ENCODE results near the gene OR10D3.

OR10D3 gene

GRCh38 chr11:124150684-124151083 lies 32.5 kb upstream of the OR10D3 start:
- Histone ChIP-seq H4K20me1 (ENCODE audit: insufficient read depth, low read length) (no peaks in the 10 kb centered on the region), H3K27me3 (ENCODE audit: insufficient read depth, low read length, poor library complexity) (peaks cover 5% of the 10 kb centered on the region), H3K9me3 (ENCODE audit: insufficient read depth, low read length, severe bottlenecking) (no peaks in the 10 kb centered on the region), H3K4me3 (ENCODE audit: low read depth in 1 of 2, low read length in 2 of 2) (no peak overlapping the region), H3K79me2 (ENCODE audit: insufficient read depth, low read length) (no peaks in the 10 kb centered on the region), H3K4me1 (ENCODE audit: insufficient read depth, low read length) (no peaks in the 10 kb centered on the region), H3K36me3 (ENCODE audit: insufficient read depth, low read length) (no peaks in the 10 kb centered on the region), H3K4me2 (ENCODE audit: insufficient read depth, low read length) (no peak overlapping the region), H3K27ac (ENCODE audit: low read length) (no peak overlapping the region), H3K9ac (ENCODE audit: low read depth, low read length) (no peak overlapping the region), H2AFZ (ENCODE audit: low read depth, low read length) (no peak overlapping the region)
- TF ChIP-seq, protein P1, sequence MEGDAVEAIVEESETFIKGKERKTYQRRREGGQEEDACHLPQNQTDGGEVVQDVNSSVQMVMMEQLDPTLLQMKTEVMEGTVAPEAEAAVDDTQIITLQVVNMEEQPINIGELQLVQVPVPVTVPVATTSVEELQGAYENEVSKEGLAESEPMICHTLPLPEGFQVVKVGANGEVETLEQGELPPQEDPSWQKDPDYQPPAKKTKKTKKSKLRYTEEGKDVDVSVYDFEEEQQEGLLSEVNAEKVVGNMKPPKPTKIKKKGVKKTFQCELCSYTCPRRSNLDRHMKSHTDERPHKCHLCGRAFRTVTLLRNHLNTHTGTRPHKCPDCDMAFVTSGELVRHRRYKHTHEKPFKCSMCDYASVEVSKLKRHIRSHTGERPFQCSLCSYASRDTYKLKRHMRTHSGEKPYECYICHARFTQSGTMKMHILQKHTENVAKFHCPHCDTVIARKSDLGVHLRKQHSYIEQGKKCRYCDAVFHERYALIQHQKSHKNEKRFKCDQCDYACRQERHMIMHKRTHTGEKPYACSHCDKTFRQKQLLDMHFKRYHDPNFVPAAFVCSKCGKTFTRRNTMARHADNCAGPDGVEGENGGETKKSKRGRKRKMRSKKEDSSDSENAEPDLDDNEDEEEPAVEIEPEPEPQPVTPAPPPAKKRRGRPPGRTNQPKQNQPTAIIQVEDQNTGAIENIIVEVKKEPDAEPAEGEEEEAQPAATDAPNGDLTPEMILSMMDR (IDR thresholded peaks at IDR 0.05; ENCODE audit: borderline replicate concordance, extremely low read depth, low read length, poor library complexity, severe bottlenecking) = no peak
- TF ChIP-seq EZH2 (IDR thresholded peaks at IDR 0.05; ENCODE audit: borderline replicate concordance, low read depth, low read length, severe bottlenecking) = no peak
- no peak for ATAC-seq (ENCODE audit: insufficient read depth, low read depth)
- DNase-seq = no peak

DNA sequence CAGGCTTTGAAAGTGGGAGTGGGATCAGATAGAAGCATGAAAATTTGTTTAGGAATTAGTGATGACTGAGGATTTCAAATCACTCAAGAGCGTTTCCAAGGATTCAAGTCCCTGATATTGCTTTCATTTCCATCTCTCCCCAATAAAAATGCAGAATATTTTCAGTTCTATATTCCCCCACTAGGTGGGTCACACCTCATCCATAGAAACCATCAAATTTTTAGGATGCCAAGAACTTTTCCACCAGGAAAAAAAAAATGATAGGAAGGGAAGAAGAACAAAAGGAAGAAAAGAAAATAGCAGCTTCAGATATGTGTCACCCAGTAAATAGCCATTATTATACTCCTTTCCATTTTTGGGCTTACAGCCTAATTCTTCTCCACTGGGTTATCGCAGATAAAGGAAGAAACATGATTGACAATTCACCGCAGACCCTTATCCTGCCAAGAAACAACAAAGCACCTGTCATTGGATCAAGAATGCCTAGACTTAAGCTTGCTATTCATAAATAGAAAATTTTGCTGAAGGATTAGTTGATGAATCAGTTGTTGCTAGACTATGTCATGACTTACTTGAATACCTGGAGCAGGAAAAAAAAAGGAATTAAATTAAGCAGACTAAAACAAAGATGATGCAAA lies 30.3 kb upstream of the OR10D3 start:
- Histone ChIP-seq H2AFZ (ENCODE audit: low read depth, low read length) (no peak overlapping the region), H3K79me2 (ENCODE audit: insufficient read depth, low read length) (no peaks in the 10 kb centered on the region), H3K9ac (ENCODE audit: low read depth, low read length) (no peak overlapping the region), H3K9me3 (ENCODE audit: insufficient read depth, low read length, severe bottlenecking) (no peaks in the 10 kb centered on the region), H3K4me2 (ENCODE audit: insufficient read depth, low read length) (no peak overlapping the region), H3K27ac (ENCODE audit: low read length) (no peak overlapping the region), H3K4me3 (ENCODE audit: low read depth in 1 of 2, low read length in 2 of 2) (no peak overlapping the region), H3K27me3 (ENCODE audit: insufficient read depth, low read length, poor library complexity) (peaks cover 5% of the 10 kb centered on the region), H3K36me3 (ENCODE audit: insufficient read depth, low read length) (no peaks in the 10 kb centered on the region), H4K20me1 (ENCODE audit: insufficient read depth, low read length) (no peaks in the 10 kb centered on the region), H3K4me1 (ENCODE audit: insufficient read depth, low read length) (no peaks in the 10 kb centered on the region)
- no peak for ATAC-seq (ENCODE audit: insufficient read depth, low read depth)
- DNase-seq = no peak
- TF ChIP-seq, protein P1 (IDR thresholded peaks at IDR 0.05; ENCODE audit: borderline replicate concordance, extremely low read depth, low read length, poor library complexity, severe bottlenecking) = no peak
- no peak for TF ChIP-seq EZH2 (IDR thresholded peaks at IDR 0.05; ENCODE audit: borderline replicate concordance, low read depth, low read length, severe bottlenecking)

- no peak overlapping the region for H3K4me3 ChIP-seq (ENCODE audit: low read depth in 1 of 2, low read length in 2 of 2)
- no peak overlapping the region for H3K9ac ChIP-seq (ENCODE audit: low read depth, low read length)
- ATAC-seq (ENCODE audit: insufficient read depth, low read depth) = no peak
- no peaks in the 10 kb centered on the region for H4K20me1 ChIP-seq (ENCODE audit: insufficient read depth, low read length)
- DNase-seq = no peak
- H3K4me1 ChIP-seq (ENCODE audit: insufficient read depth, low read length) = no peaks in the 10 kb centered on the region
- no peak overlapping the region for H2AFZ ChIP-seq (ENCODE audit: low read depth, low read length)
- H3K9me3 ChIP-seq (ENCODE audit: insufficient read depth, low read length, severe bottlenecking) = no peaks in the 10 kb centered on the region
- no peak overlapping the region for H3K27ac ChIP-seq (ENCODE audit: low read length)
- H3K27me3 ChIP-seq (ENCODE audit: insufficient read depth, low read length, poor library complexity) = peaks cover 5% of the 10 kb centered on the region
- H3K79me2 ChIP-seq (ENCODE audit: insufficient read depth, low read length) = no peaks in the 10 kb centered on the region
- no peak overlapping the region for H3K4me2 ChIP-seq (ENCODE audit: insufficient read depth, low read length)
- TF ChIP-seq, protein P1 (IDR thresholded peaks at IDR 0.05; ENCODE audit: borderline replicate concordance, extremely low read depth, low read length, poor library complexity, severe bottlenecking) = no peak
- no peak for TF ChIP-seq EZH2 (IDR thresholded peaks at IDR 0.05; ENCODE audit: borderline replicate concordance, low read depth, low read length, severe bottlenecking)
- H3K36me3 ChIP-seq (ENCODE audit: insufficient read depth, low read length) = no peaks in the 10 kb centered on the region
These were observed 29.3 kb upstream of the OR10D3 start for GRCh38 chr11:124153821-124154220.

All from DND-41 (cell line).